Measurements from ENCODE around the gene DNPEP. TPM values are rescaled to one million over a fixed set of nuclear protein-coding genes. Genes with fewer than 3 reads are reported as not detected.
A peak's percentile ranks its signal among the peaks of the same experiment; 100 is the strongest.

DNPEP gene
- total RNA-seq, 3 donors from 2014 or later: 75.7 to 127 (median 125) TPM

GRCh38 chr2:219405958-219406860, 18.5 kb upstream of the DNPEP start:
- no peaks in the 10 kb centered on the region for H3K9me3 ChIP-seq
- ATAC-seq (no peak), DNase-seq (no peak)
- H3K4me1 ChIP-seq (ENCODE audit: low read depth): no peaks in the 10 kb centered on the region
- TF ChIP-seq CTCF (IDR thresholded peaks at IDR 0.05): no peak
- intact Hi-C loops (cut with DNase I, micrococcal nuclease): loop anchor here in 1 of 2 donors (10.0 kb wide), 1 partner anchor 129 kb away; no protein-coding TSS in a partner anchor
- H3K36me3 ChIP-seq (ENCODE audit: low read depth): no peaks in the 10 kb centered on the region
- H3K4me3 ChIP-seq: no peak overlapping the region

DNA sequence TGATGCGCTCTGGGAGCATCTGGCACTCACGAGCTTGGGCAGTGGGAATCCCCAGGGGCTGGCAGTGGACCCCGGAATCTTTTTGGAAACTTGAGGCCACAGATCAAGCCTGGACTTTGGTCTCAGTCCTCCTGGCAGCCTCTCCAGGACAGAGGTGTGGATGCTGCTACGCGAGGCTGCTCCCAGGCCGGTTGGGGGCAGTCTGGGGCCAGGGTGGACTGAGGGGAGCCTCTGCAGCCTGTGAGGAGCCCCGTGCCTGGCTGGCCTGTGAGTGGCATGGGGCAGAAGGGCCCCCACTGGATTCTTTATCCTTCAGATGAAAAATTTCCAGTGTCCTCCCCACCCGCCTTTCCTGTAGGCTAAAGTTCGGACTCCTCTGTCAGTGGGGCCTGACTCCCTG, 17.7 kb upstream of the DNPEP start:
- Histone ChIP-seq H3K9me3 (no peaks in the 10 kb centered on the region), H3K36me3 (ENCODE audit: low read depth) (no peaks in the 10 kb centered on the region), H3K4me1 (ENCODE audit: low read depth) (no peaks in the 10 kb centered on the region), H3K4me3 (no peak overlapping the region)
- ATAC-seq: peak; percentile 31
- no peak for DNase-seq
- intact Hi-C loops (cut with DNase I, micrococcal nuclease): loop anchor here in 1 of 2 donors (10.0 kb wide), 1 partner anchor 129 kb away; no protein-coding TSS in a partner anchor
- no peak for TF ChIP-seq CTCF (IDR thresholded peaks at IDR 0.05)

GRCh38 chr2:219404954-219405353, 17.2 kb upstream of the DNPEP start:
- intact Hi-C loops (cut with DNase I, micrococcal nuclease): loop anchor here (5.0 to 10.0 kb wide), 2 partner anchors 122 to 130 kb away; no protein-coding TSS in a partner anchor
- TF ChIP-seq CTCF (IDR thresholded peaks at IDR 0.05): no peak
- no peaks in the 10 kb centered on the region for H3K36me3 ChIP-seq (ENCODE audit: low read depth)
- no peak for DNase-seq
- H3K4me3 ChIP-seq: no peak overlapping the region
- H3K4me1 ChIP-seq (ENCODE audit: low read depth): no peaks in the 10 kb centered on the region
- H3K9me3 ChIP-seq: no peaks in the 10 kb centered on the region
- no peak for ATAC-seq

- no peak for DNase-seq
- intact Hi-C loops (cut with DNase I, micrococcal nuclease): loop anchor here (5.0 to 10.0 kb wide), 2 partner anchors 123 to 130 kb away; no protein-coding TSS in a partner anchor
- peaks cover 2% of the 10 kb centered on the region for H3K4me1 ChIP-seq (ENCODE audit: low read depth)
- TF ChIP-seq CTCF (IDR thresholded peaks at IDR 0.05): no peak
- no peak for ATAC-seq
- H3K4me3 ChIP-seq: no peak overlapping the region
- H3K36me3 ChIP-seq (ENCODE audit: low read depth): no peaks in the 10 kb centered on the region
- H3K9me3 ChIP-seq: no peaks in the 10 kb centered on the region
Measured at GRCh38 chr2:219404291-219404910, 16.7 kb upstream of the DNPEP start.

DNA sequence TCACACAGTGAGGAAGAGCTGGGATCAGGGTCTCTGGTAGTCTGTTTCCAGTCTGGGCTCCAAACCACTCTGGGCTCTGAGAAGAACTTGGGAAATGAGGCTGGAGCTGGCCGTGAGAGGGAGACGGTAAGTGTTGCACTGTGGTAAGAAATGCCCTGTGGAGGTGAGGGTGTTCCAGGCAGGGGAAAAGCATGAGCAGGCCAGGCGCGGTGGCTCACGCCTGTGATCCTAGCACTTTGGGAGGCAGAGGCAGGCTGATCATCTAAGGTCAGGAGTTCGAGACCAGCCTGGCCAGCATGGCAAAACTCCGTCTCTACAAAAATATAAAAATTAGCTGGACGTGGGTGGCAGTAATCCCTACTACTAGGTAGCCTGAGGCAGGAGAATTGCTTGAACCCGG, 16.1 kb upstream of the DNPEP start:
- Histone ChIP-seq H3K4me1 (ENCODE audit: low read depth) (peaks cover 6% of the 10 kb centered on the region), H3K9me3 (no peaks in the 10 kb centered on the region), H3K4me3 (no peak overlapping the region), H3K36me3 (ENCODE audit: low read depth) (no peaks in the 10 kb centered on the region)
- no peak for ATAC-seq
- intact Hi-C loops (cut with DNase I, micrococcal nuclease): loop anchor here (5.0 to 10.0 kb wide), 2 partner anchors 123 to 131 kb away; no protein-coding TSS in a partner anchor
- no peak for TF ChIP-seq CTCF (IDR thresholded peaks at IDR 0.05)
- DNase-seq: no peak
